HepG2 (cell line): ENCODE results near the gene DUS1L. TPM values are rescaled to one million over a fixed set of nuclear protein-coding genes. Genes with fewer than 3 reads are reported as not detected.
A peak's percentile ranks its signal among the peaks of the same experiment; 100 is the strongest.

Experiments
- AGO2 ChIP-seq: fragments of 200-400 bp; formaldehyde crosslinking; optimal IDR thresholded peaks from 2 replicates; pipeline ENCODE3; 2017; ENCODE audit warnings: mild to moderate bottlenecking, low read depth, low read length, moderate library complexity
- ARNT2 ChIP-seq: sonication (generic); formaldehyde crosslinking; IDR thresholded peaks from 2 replicates; pipeline ENCODE4 v1.8.0; 2022; ENCODE audit warnings: mild to moderate bottlenecking, low read depth, missing genetic modification reagents, moderate library complexity
- GFI1 ChIP-seq: sonication (generic); formaldehyde crosslinking; IDR thresholded peaks from 2 replicates; pipeline ENCODE4 v1.5.0; 2020; ENCODE audit warnings: missing genetic modification reagents, mild to moderate bottlenecking, borderline replicate concordance
- HHEX ChIP-seq: IDR thresholded peaks from 2 replicates; pipeline ENCODE4 v1.6.1; 2016; ENCODE audit warnings: control low read depth
- HNF1A ChIP-seq, 2 experiments: sonication (generic) in 1 of 2; formaldehyde crosslinking in 1 of 2; IDR thresholded peaks; 2 replicates each; pipeline versions ENCODE4 v1.4.0 to v1.6.1; 2016 to 2020; ENCODE audit warnings: borderline replicate concordance in 1 of 2, low read depth in 1 of 2, mild to moderate bottlenecking in 1 of 2, missing genetic modification reagents in 1 of 2
- HNRNPL ChIP-seq: fragments of 200-400 bp; formaldehyde crosslinking; IDR thresholded peaks from 2 replicates; pipeline ENCODE4 v1.6.1; 2017; ENCODE audit warnings: mild to moderate bottlenecking, low read depth, low read length
- HOXA3 ChIP-seq: sonication (generic); formaldehyde crosslinking; IDR thresholded peaks from 2 replicates; pipeline ENCODE4 v1.5.0; 2020; ENCODE audit warnings: missing genetic modification reagents
- IKZF1 ChIP-seq: fragments of 450-650 bp; IDR thresholded peaks from 2 replicates; pipeline ENCODE4 v1.7.1; 2016
- MXD3 ChIP-seq: IDR thresholded peaks from 2 replicates; pipeline ENCODE4 v1.6.1; 2016; ENCODE audit warnings: mild to moderate bottlenecking, missing biosample characterization, missing genetic modification reagents
- NBN ChIP-seq: fragments of 450-650 bp; conservative IDR thresholded peaks from 2 replicates; pipeline ENCODE4 v1.6.1; 2017
- NONO ChIP-seq, 2 experiments: fragments of 450-650 bp in 1 of 2; sonication (generic) in 1 of 2; formaldehyde crosslinking in 1 of 2; IDR thresholded peaks in 1 of 2; conservative IDR thresholded peaks in 1 of 2; 2 replicates each; pipeline versions ENCODE4 v1.6.1 to v1.8.0; 2017 to 2022; ENCODE audit warnings: mild to moderate bottlenecking in 1 of 2, missing genetic modification reagents in 1 of 2, moderate library complexity in 1 of 2
- RBFOX2 ChIP-seq: fragments of 200-400 bp; formaldehyde crosslinking; IDR thresholded peaks from 2 replicates; pipeline ENCODE4 v1.6.1; 2017; ENCODE audit warnings: low read depth, mild to moderate bottlenecking, low read length
- RBM22 ChIP-seq: fragments of 200-400 bp; formaldehyde crosslinking; optimal IDR thresholded peaks from 2 replicates; pipeline ENCODE3; 2017; ENCODE audit warnings: mild to moderate bottlenecking, low read length, moderate library complexity
- TSC22D2 ChIP-seq: sonication (generic); formaldehyde crosslinking; IDR thresholded peaks from 2 replicates; pipeline ENCODE4 v1.5.1; 2020; ENCODE audit warnings: missing genetic modification reagents, mild to moderate bottlenecking, borderline replicate concordance
- ZBTB4 ChIP-seq: sonication (generic); formaldehyde crosslinking; IDR thresholded peaks from 2 replicates; pipeline ENCODE4 v1.4.0; 2020; ENCODE audit warnings: missing genetic modification reagents, mild to moderate bottlenecking, borderline replicate concordance
- ZBTB7A ChIP-seq: sonication (generic); formaldehyde crosslinking; IDR thresholded peaks from 2 replicates; pipeline ENCODE4 v1.8.0; 2022; ENCODE audit warnings: mild to moderate bottlenecking, missing genetic modification reagents
- ZNF143 ChIP-seq: sonication (generic); formaldehyde crosslinking; IDR thresholded peaks from 2 replicates; pipeline ENCODE4 v1.4.0; 2020; ENCODE audit warnings: missing genetic modification reagents
- ZNF343 ChIP-seq: sonication (generic); formaldehyde crosslinking; IDR thresholded peaks from 2 replicates; pipeline ENCODE4 v1.4.0; 2020; ENCODE audit warnings: mild to moderate bottlenecking, missing genetic modification reagents
- ZNF552 ChIP-seq: sonication (generic); formaldehyde crosslinking; IDR thresholded peaks from 2 replicates; pipeline ENCODE4 v1.9.0; 2022; ENCODE audit warnings: missing genetic modification reagents, mild to moderate bottlenecking, borderline replicate concordance
- ZNF713 ChIP-seq: sonication (generic); formaldehyde crosslinking; IDR thresholded peaks from 2 replicates; pipeline ENCODE4 v1.4.0; 2020; ENCODE audit warnings: mild to moderate bottlenecking, missing genetic modification reagents
- ZSCAN21 ChIP-seq: sonication (generic); formaldehyde crosslinking; IDR thresholded peaks from 2 replicates; pipeline ENCODE4 v1.8.0; 2022; ENCODE audit warnings: mild to moderate bottlenecking, missing genetic modification reagents, moderate library complexity, borderline replicate concordance
- polyA plus RNA-seq, 8 experiments: library from polyadenylated mRNA; depleted of rRNA in 3 of 8; stranded (reverse) in 7 of 8; unstranded in 1 of 8; fragments of >200 nt; fragmentation: Illumina TruSeq in 4 of 8; extraction: Trizol in 4 of 8; gene quantifications; 2 replicates each; pipeline versions ENCODE4 v1.2.1 to v1.2.3, GENCODE V29; 2011 to 2016; ENCODE audit warnings: low read depth in 4 of 8, missing spikeins in 1 of 8, mixed read lengths in 1 of 8; ENCODE audit not compliant: insufficient read depth in 1 of 8
- total RNA-seq, 5 experiments: library from RNA; depleted of rRNA; stranded (reverse); fragments of >200 nt; fragmentation: Illumina TruSeq; extraction: Trizol; gene quantifications; 2 replicates each; pipeline ENCODE4 v1.2.3, GENCODE V29; 2016; ENCODE audit warnings: low read depth in 1 of 5

DUS1L gene
- total and polyA plus RNA-seq, 2 of the 13 experiments (the other 11 are each of a cell fraction or from before 2014, with no cell fraction given) = 81.0 to 109 TPM

GRCh38 chr17:82080789-82081464 is 15.3 kb upstream of the DUS1L start (continued):
- TF ChIP-seq ZNF143 (CRISPR knock-in tag) (no peak), NONO (IDR thresholded peaks at IDR 0.05) (no peak), NONO (CRISPR knock-in tag; conservative IDR thresholded peaks at IDR 0.05) (0 out of 2 replicates have a peak, but pooled peaks have one; percentile 34), ZNF552 (CRISPR knock-in tag) (0 out of 2 replicates have a peak, but pooled peaks have one; percentile 43), HHEX (CRISPR knock-in tag) (no peak), MXD3 (CRISPR knock-in tag) (no peak), IKZF1 (no peak), ZNF343 (CRISPR knock-in tag) (no peak), HOXA3 (CRISPR knock-in tag) (peak; percentile 13; the same call in 1 of the 2 replicates), ZSCAN21 (CRISPR knock-in tag) (0 out of 2 replicates have a peak, but pooled peaks have one; percentile 23), ZBTB7A (CRISPR knock-in tag) (peak; percentile 65), HNRNPL (0 out of 2 replicates have a peak, but pooled peaks have one; percentile 71), ZNF713 (CRISPR knock-in tag) (no peak), TSC22D2 (CRISPR knock-in tag) (no peak), RBFOX2 (peak; percentile 89), ARNT2 (no peak), ZBTB4 (CRISPR knock-in tag) (peak; percentile 34; the same call in 1 of the 2 replicates), RBM22 (peak; percentile 73), NBN (no peak), AGO2 (peak; percentile 97), GFI1 (CRISPR knock-in tag) (no peak), HNF1A (IDR thresholded peaks at IDR 0.05; ENCODE audit: low read depth) (no peak), HNF1A (CRISPR knock-in tag; IDR thresholded peaks at IDR 0.05; ENCODE audit: borderline replicate concordance) (no peak)
